Measurements from ENCODE around the gene CHD6.

- no peak for TF ChIP-seq POLR2AphosphoS5 (IDR thresholded peaks at IDR 0.05; ENCODE audit: low read depth, low read length)
- TF ChIP-seq POLR2A (IDR thresholded peaks at IDR 0.05; ENCODE audit: low read depth, low read length), result no peak
- TF ChIP-seq TAF1 (IDR thresholded peaks at IDR 0.05; ENCODE audit: borderline replicate concordance, low read depth, low read length), result no peak
These were observed 203.0 kb downstream of the CHD6 start for GRCh38 chr20:41415191-41415590.

All from GM12892 (cell line).